ENCODE results near the gene RAPGEF2. TPM values are rescaled to one million over a fixed set of nuclear protein-coding genes. Genes with fewer than 3 reads are reported as not detected.

Gene RAPGEF2
- polyA plus RNA-seq, 12 donors, result 19.8 to 38.2 (median 31.0) TPM; not detected in 1

DNA sequence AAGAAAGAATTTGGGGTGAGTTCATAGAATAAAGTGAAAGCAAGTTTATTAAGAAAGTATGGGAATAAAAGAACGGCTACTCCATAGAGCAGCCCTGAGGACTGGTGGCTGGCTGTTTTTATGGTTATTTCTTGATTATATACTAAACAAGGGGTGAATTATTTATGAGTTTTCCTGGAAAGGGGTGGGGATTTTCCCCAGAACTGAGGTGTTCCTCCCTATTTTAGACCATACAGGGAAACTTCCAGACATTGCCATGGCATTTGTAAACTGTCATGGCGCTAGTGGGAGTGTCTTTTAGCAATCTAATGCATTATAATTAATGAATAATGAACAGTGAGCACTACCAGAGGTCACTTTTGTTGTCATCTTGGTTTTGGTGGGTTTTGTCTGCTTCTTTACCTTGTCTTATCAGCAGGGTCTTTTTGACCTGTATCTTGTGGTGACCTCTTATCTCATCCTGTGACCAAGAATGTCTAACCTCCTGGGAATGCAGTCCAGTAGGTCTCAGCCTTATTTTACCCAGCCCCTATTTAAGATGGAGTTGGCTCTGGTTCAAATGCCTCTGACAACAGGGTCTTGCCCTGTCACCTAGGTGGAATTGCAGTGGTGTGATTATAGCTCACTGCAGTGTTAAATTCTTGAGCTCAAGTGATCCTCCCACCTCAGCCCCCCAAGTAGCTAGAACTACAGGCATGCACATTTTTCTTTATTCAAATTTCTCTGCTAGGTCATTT lies 27.1 kb downstream of the RAPGEF2 start:
- DNase-seq, result no peak

DNA sequence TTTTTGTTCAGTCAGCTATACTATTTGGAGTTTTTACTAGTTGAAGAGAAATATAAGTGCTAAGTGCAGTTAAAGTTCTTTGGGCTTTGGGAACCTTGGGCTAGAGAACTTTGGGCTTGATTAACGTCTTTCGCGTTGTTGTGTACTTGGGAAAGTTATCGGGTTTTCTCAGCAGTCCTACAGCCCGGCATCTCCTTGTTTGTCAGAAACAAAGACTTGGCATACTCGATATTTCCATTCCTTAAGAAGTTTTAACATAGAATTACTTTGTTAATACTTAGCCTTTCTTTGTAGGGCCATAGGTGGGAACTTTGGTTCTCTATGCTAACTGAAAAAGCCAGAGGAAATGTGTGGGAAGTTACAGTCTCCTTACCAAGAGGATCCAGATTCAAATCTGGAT lies 28.7 kb downstream of the RAPGEF2 start:
- no peak for DNase-seq

DNA sequence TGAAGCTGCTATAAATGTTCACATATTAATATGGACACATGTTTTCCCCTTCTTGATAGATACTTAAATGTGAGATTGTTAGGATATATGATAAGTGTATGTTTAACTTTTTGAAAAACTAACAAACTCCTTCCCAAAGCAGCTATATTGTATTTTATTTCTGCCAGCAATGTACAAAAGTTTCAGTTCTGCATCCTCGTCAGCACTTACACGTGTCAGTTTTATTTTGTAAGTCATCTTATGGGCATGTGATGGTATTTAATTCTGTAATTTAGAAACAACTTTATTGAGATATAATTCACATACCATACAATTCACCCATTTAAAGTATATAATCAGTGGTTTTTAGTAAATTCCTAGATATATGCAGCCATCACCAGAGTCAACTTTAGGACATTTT lies 31.6 kb downstream of the RAPGEF2 start:
- DNase-seq, result no peak

DNA sequence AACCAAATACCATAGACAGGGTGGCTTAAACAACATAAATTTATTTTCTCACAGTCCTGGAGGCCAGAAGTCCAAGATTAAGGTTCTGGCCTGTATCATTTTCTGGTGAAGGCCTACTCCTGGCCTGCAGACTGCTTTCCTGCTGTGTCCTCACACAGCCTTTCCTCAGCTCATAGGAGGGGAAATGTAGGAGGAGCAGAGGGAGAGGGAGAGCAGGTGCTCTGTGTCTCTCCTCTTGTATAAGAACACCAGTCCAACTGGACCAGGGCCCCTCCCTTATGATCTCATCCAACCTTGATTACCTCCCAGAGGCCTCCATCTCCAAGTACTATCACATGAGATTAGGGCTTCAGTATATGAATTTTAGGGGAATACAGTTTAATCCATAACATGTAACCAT lies 34.3 kb downstream of the RAPGEF2 start:
- DNase-seq, result no peak

DNA sequence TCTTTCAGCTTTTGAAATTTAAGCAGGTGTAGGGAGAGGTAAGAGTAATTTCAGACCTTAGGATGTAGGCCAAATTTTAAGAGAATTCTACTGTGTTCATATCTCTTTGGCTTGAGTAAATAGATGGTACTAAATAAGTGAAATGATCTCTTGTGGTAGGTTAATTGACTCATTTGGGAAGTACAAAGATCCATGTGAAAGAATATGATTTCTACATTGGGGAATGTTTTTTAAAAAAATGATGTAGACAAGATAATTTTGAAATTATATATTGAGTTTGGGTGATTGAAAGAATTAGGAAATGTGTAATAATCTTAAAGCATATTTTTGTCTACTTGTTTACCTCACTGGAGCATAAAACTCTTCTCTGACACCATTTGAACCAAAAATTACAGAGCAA lies 35.6 kb downstream of the RAPGEF2 start:
- no peak for DNase-seq

DNA sequence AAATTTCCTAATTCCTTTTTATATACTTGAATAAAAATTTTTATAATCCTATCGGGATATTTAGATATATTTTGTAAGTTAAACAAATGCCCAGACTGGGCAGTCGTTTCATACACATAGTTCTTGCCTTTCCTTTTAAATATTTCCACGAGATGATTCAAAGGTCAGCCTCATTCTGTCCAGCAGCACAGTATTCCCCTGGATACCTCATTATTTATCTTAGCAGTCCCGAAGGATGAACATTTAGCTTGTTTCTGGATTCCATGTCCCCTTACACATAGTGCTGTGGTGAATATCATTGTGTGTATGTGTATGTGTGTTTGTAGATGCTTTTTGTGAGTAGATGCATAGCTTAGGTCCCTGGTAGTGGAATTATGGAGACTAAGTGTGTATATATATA lies 38.3 kb downstream of the RAPGEF2 start:
- DNase-seq, result no peak

DNA sequence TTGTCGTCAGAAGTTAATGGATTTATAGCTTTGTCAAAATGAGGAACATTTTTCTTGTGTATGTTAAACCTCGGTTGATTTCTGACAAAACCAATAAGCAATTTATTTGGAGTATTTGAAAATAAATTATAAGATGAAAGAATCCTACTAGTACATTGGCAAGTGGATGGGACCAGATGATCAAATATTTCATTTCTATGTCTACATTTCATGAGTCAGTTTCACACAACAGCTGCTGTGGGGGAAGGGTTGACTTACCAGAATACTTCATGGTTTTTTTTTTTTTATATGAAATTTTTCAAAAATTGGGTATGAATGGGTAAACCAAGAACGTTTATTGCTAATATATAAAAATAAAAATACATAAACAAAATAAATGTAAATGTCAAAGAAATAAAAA lies 39.4 kb downstream of the RAPGEF2 start:
- no peak for DNase-seq

DNA sequence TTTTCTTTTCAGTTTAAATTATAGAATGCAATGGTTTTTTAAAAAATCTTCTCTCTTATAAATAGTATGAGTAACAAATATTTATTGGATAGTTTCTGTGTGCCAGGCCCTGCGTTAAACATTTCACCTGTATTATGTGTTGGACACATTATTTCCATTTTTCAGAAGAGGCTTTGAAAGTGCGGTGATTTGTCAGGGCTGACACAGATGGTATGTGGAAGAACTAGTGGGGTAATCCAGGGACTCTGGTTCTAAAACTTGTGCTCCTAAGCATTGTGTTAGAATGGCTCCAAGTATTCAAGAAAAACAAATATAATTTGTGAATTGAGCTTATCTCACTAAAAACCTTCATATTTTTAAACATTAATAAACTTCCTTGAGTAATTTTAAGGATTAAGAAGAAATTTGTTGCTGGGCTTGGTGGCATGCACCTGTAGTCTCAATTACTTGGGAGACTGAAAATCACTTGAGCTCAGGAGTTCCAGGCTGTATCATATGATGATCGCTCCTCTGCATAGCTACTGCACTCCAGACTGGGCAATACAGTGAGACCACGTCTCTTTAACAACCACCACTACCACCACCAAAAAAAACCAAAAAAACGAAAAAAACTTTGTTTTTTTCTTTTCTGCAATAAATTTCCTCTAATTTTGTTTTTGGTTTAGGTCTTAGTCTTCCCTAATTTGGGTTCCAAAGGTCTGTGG lies 40.0 kb downstream of the RAPGEF2 start:
- no peak for DNase-seq

DNA sequence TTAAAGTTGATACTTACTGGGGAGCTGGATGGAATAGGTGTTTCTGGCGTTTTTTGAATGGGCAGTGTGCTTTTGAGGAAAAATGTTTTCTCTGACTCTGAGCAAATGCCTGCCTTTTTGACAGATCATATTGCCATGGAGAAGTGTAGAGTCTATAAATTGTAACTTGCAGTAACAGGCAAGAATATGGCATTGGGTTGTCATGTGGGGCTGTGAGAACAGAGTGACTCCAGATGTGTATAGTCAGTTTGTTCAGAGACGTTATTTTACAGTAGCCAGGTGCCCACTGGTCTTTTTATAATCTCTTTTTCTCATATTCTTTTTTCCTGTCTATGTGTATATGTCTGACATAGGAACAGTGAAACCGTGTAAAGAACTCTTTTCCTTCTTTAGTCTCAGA lies 40.8 kb downstream of the RAPGEF2 start:
- DNase-seq, result no peak

DNA sequence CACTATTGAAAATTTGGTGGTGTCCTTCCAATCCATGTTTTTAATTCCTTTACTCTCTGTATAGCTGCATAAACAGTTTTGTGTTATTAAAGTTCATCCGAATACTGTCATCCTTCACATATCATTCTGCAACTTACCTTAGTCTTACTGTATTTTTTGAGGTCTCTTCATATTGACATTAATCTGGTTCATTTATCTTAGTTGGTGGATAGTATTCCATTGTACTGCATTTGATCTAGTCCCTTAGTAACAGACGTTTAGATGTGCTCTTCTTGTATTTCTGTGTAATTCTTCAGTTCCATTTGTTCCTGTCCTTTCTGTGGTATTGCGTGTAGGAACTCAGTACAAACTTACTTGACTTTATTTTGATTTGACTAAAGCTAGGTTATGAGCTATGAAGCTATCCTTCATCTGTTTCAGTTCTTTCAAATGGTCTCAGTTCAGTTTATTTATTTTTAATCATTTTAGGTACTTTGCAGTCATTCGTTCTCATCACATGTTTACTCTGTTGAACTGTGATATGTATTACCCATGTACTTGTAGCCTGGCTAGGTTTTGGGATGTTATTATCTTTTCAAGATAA lies 41.3 kb downstream of the RAPGEF2 start:
- DNase-seq, result no peak

DNA sequence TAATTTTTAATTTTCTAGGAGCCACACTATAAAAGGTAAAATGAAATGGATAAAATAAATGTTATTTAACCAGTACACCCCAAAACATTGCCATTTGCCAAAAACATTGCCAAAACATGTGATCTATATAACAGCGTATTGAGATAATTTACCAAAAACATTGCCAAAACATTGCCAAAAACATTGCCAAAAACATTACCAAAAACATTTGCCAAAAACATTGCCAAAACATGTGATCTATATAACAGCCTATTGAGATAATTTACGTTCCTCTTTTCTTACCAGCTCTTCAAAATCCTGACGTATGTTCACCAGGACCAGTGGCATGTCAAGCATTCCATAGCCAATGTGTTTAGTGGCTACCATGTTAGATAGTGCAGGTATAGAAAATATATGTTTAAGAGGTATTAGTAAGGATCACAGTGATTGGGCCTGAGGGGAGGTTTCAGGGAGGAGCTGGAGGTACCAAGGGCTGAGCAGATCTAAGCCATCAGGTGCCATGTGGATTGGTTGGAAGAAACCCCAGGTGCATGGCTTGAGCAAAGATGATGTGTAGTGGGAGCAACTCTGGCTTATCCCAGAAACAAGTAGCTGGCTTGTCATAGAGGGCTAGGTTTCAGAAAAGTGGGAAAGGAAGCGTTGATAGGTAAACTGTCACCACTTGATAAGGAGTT lies 42.6 kb downstream of the RAPGEF2 start:
- no peak for DNase-seq

DNA sequence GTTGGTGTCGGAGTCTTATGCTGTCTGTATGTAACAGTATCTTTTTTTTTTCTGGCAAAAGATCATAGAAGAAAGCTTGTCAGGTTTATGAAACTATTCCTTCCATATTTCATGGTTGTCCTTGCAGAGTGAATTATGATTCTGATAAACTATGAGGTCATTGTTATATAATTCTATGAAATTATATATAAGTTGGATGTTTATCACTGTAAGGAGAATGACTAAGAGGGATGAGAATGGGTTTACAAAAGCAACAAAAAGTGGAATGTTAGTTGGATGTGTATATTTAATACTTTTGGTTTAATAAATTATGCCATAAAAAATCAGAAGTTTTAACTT lies 43.1 kb downstream of the RAPGEF2 start:
- no peak for DNase-seq

DNA sequence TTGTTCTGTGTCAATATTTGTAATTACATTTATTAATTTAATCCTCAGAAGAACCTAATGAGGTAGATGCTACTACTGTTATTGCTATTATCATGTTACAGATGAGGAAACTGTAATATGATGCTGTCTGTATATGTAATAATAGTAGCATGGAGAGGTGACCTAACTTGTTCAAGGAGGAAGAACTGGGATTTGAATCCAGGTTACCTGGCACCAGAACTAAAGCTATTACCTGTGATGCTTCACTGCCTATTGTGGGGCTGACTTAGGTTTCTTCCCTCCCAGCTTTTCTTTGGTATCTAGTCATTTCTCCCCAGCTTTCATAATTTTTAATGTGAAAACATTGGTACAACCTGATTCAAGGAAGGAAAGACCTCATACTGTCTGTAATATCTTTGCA lies 43.6 kb downstream of the RAPGEF2 start:
- no peak for DNase-seq

DNA sequence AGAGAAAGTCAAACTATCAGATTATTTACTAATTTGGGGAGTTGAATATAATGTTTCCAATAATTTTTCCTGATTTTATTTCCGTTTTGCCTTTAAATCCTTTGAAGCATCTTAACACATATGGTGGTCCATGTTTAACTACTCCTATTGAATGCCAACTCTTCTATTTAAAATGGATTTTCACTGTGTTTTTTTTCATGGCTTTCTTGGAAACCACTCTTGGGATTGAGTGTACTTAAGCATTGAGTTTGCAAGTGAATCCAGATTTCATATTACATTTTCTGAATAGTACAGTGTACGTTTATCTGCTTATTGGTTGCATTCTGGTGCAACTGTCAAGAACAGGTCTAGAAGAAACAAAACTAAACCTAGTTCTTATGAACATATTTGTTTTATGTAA lies 45.6 kb downstream of the RAPGEF2 start:
- DNase-seq, result no peak

DNA sequence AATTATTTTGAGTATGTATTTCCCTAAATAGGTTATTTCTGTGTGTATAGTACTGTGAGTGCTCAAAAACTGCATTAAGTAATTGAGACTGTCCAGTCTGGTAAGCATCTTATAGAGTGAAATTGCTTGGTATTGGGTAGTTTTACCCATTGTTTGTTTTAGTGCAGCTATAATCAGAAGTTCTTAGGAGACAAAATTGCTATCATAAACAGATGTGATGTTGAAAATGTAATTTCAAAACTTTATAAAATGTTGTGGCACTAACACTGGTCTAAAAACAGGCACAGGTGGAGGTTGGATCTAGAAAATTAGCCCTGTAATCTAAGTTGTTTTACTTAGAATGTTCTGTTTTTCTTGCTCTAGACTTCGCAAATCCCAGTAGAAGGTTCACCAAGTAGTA lies 46.8 kb downstream of the RAPGEF2 start:
- no peak for DNase-seq

DNA sequence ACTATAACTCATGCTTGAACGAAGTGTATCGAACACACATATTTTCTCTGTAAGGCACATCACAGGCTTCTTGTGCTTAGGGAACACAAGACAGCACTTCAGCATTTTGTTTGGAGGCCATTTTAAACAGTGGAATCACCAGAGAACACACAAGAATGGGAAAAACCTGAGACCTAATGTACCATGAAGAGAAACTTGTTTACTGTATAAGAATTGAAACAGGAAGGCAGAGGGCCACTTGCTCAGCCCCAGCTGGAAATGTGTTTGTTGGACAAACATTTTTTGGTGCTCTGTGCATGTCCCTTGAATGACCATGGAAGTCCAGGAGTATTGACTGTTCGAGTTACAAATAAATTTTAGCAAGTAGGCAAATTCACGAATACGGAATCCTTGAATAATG lies 47.5 kb downstream of the RAPGEF2 start:
- no peak for DNase-seq

DNA sequence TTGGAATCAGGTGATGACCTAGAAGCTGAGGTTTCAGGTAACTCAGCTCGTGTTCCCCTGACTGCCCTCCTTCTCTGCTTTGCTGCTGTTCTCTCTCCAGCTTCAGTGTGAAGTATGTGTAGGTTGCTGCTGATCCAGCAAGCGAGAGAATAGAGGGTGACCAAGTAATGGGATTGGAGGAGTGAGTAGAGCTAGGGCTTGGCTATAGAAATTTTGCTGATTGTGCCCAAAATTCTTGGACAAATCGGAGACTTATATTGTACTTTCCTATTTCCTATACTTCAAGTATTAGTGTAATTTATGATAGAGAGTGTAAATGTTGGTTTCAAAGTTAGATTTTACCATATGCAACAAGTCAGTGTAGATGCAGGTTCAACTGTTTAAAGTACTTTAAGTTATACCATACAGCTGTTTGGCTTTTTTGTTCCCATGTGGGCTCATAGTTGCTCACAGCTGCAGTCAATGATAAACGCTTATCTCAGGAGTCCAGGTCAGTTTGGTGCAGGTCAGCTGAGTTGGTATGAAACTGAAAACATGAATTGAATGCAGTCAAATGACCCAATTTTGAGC lies 48.0 kb downstream of the RAPGEF2 start:
- no peak for DNase-seq

DNA sequence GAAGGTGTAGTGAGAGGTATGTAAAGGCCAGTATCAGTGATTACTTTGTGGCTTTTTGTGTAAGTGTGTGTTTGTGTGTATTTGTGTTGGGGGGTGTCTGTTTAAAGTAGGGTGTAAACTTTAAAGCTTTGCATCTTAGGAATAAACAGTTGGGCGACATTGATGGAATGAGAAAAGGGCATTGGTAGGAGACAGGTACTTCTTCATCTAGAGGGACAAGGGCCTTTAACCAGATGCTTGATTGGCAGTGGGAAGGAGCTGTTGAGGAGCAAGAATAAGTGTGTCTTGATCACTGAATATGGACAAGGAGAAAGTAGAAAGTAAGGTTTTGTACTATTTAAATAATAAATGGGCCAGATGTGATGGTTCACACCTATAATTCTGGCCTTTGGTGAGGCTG lies 48.8 kb downstream of the RAPGEF2 start:
- no peak for DNase-seq

DNA sequence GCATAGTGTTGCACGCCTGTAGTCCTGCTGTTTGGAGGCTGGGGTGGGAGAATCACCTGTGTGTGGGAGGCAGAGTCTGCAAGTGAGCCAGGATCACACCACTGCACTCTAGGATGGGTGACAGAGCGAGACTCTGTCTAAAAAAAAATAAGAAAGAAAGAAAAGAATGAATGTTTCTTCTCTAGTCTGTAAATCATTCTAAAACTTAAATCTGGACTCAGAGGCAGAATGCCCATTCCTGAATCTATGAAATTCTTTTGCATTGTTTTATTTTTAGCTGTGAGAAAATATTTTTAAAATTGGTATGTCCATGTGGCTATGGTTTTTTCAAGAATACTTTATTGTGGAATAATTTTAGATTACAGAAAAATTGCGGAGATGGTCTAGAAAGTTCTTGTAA lies 49.3 kb downstream of the RAPGEF2 start:
- DNase-seq, result no peak

DNA sequence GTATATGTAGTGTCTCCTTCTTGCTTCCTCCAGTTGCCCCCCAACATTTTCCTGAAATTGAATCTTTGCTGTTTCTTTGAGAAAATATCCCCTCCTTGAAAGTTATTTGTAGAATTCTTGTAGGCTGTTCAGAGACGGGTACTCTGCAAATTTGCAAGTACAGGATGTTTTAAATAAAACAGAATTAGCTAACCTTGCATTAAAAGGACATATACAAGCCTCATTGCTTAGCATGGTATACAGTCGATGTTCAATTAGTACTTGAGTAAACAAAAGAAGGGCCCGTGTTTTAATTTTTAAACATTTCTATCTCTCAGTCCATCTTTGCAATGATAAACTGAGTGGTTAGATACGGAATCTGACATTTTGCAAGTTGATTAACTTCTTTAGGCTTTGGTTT lies 50.8 kb downstream of the RAPGEF2 start:
- no peak for DNase-seq

DNA sequence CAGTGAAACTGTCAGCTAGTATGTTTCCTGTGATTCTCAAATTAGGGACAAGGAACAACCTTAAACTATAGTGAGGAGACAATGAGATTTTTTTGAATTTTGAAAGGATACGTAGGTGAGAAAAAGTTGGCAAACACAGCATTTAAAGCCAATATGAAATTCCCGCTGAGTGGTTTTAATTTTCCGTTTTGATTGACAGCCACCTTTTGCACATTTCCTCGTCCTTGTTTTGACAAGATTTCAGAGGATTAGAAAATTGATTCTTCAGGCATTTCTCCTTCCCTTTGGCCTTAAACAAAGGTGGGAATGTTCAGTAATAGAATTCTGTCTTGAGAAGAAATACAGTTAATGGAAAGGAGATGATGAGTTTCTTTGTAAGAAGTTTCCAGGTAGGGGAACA lies 52.2 kb downstream of the RAPGEF2 start:
- DNase-seq, result no peak

DNA sequence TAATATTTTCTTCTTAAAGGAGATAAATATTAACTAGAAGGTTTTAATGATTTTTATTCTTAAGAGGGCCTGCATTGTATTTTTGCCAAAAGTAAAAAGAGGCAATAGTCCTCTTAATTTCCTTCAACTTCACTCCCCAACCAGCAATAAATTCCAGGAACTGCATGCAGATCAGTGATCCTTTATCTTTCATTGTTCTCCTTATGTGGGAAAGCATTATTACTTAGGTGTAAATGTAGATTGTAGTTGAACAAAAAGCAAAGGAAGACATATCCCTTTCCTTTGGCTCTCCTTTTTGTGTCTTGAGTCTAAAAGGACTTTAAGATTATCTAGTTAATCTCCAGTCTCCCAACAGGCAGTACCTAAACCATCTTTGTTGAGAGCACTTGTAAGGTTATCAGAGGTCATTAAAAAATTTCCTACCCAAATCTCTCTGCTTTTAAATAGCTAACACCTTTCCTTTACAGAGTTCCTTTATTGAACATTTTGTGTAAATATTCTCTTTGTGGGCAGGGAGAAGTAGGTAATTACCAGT lies 55.3 kb downstream of the RAPGEF2 start:
- DNase-seq, result no peak
